Thymus (tissue), 11 donors: ENCODE results near the gene BCL7C. TPM values are rescaled to one million over a fixed set of nuclear protein-coding genes. Genes with fewer than 3 reads are reported as not detected.

ENCODE experiments used
- DNase-seq, 9 donors: peaks; one replicate each; pipeline ENCODE4 v3.0.0-alpha.2; 2013; ENCODE audit warnings: low spot score in 9 of 9, low read depth in 6 of 9, missing footprints in 1 of 9
- H3K27ac ChIP-seq, 2 donors: one replicate each; pipeline ENCODE4 v1.5.1; 2013; ENCODE audit warnings: control low read depth in 1 of 2, low read depth in 1 of 2, low read length in 1 of 2, mild to moderate bottlenecking in 1 of 2, moderate library complexity in 1 of 2
- H3K27me3 ChIP-seq, 2 donors: one replicate each; pipeline ENCODE4 v1.5.1; 2013; ENCODE audit warnings: low read length in 1 of 2; ENCODE audit not compliant: control insufficient read depth in 2 of 2, insufficient read depth in 1 of 2
- H3K36me3 ChIP-seq, 2 donors: one replicate each; pipeline ENCODE4 v1.5.1; 2013; ENCODE audit warnings: low read length in 1 of 2, mild to moderate bottlenecking in 1 of 2, moderate library complexity in 1 of 2; ENCODE audit not compliant: control insufficient read depth in 2 of 2, insufficient read depth in 2 of 2
- H3K4me1 ChIP-seq, 2 donors: one replicate each; pipeline ENCODE4 v1.5.1; 2013; ENCODE audit warnings: low read length in 2 of 2; ENCODE audit not compliant: control insufficient read depth in 2 of 2, insufficient read depth in 2 of 2
- H3K4me3 ChIP-seq, 2 donors: one replicate each; pipeline ENCODE4 v1.5.1; 2013; ENCODE audit warnings: low read length in 2 of 2, control low read depth in 1 of 2, mild to moderate bottlenecking in 1 of 2
- H3K9me3 ChIP-seq, 2 donors: one replicate each; pipeline ENCODE4 v1.5.1; 2013; ENCODE audit warnings: low read length in 1 of 2, mild to moderate bottlenecking in 1 of 2; ENCODE audit not compliant: control insufficient read depth in 2 of 2, insufficient read depth in 1 of 2
- WGBS: extraction: QIAGEN DNeasy Blood & Tissue Kit; methylation state at CpG from one replicate; pipeline ENCODE4 v1.1.7; 2013; 5-methylcytosine and 5-hydroxymethylcytosine counted together
- polyA plus RNA-seq: library from polyadenylated mRNA; stranded (reverse); fragments of 200-250 nt; gene quantifications from one replicate; pipeline ENCODE4 v1.2.3, GENCODE V29; 2013
- total RNA-seq: library from RNA; stranded (reverse); fragments of 120-200 nt; gene quantifications from one replicate; pipeline ENCODE4 v1.2.4, GENCODE V29; 2013
- donor health status: healthy.

The BCL7C gene
- total and polyA plus RNA-seq, 2 donors: 26.7 to 29.2 TPM

- DNase-seq: no peak
- Histone ChIP-seq H3K4me3 (peak overlapping the region; percentile 65 to 75), H3K4me1 (peaks cover 0 to 46% of the 10 kb centered on the region in 2 donors), H3K27ac (no peak overlapping the region), H3K9me3 (peaks cover 0 to 3% of the 10 kb centered on the region in 2 donors), H3K36me3 (peaks cover 10 to 11% of the 10 kb centered on the region in 2 donors), H3K27me3 (no peaks in the 10 kb centered on the region)
- WGBS: 6% methylated on average over 53 of the region's 53 CpGs
These were observed 30.4 kb upstream of the BCL7C start for GRCh38 chr16:30924076-30924912.

- H3K27ac ChIP-seq: peak within 1 kb of the TSS; percentile 91 to 94
- H3K4me1 ChIP-seq: peaks cover 0 to 46% of the 10 kb centered on the region in 2 donors
- H3K4me3 ChIP-seq: peak within 1 kb of the TSS; percentile 65 to 75
- under 1% methylated on average over 31 of the region's 31 CpGs for WGBS
- DNase-seq: peak in 1 of 9 donors; percentile 51
- H3K27me3 ChIP-seq: no peaks in the 10 kb centered on the region
- H3K9me3 ChIP-seq: peaks cover 0 to 3% of the 10 kb centered on the region in 2 donors
- H3K36me3 ChIP-seq: peaks cover 7 to 11% of the 10 kb centered on the region in 2 donors
These were observed 29.7 kb upstream of the BCL7C start, which contains the start of gene FBXL19 for GRCh38 chr16:30923554-30924075. TSS of gene FBXL19 (plus strand) at chr16:30923572. CDS start at chr16:30925755, 2,183 bp downstream.

- Histone ChIP-seq H3K27ac (peak overlapping the region; percentile 91 to 94), H3K36me3 (peaks cover 3 to 7% of the 10 kb centered on the region in 2 donors), H3K9me3 (peaks cover 0 to 3% of the 10 kb centered on the region in 2 donors), H3K4me3 (peak overlapping the region; percentile 65 to 75), H3K4me1 (peaks cover 0 to 46% of the 10 kb centered on the region in 2 donors), H3K27me3 (no peaks in the 10 kb centered on the region)
- WGBS: under 1% methylated on average over 32 of the region's 33 CpGs
- peak; percentile 96 to 99 (median 97) for DNase-seq
These were observed 29.2 kb upstream of the BCL7C start for GRCh38 chr16:30922960-30923535.

GRCh38 chr16:30922420-30922959 is 28.6 kb upstream of the BCL7C start:
- H3K4me1 ChIP-seq: peaks cover 0 to 41% of the 10 kb centered on the region in 2 donors
- peak overlapping the region; percentile 65 to 75 for H3K4me3 ChIP-seq
- no peaks in the 10 kb centered on the region for H3K27me3 ChIP-seq
- H3K9me3 ChIP-seq: peaks cover 0 to 3% of the 10 kb centered on the region in 2 donors
- H3K27ac ChIP-seq: peak overlapping the region; percentile 91 to 94
- DNase-seq: peak in 8 of 9 donors; percentile 97 to 100 (median 99)
- whole genome bisulfite sequencing: under 1% methylated on average over 42 of the region's 42 CpGs
- peaks cover 3 to 7% of the 10 kb centered on the region in 2 donors for H3K36me3 ChIP-seq

GRCh38 chr16:30921748-30922419 is 28.0 kb upstream of the BCL7C start:
- H3K4me3 ChIP-seq: peak overlapping the region; percentile 60 to 75
- H3K27ac ChIP-seq: peak overlapping the region; percentile 81 to 88
- WGBS: under 1% methylated on average over 37 of the region's 37 CpGs
- peaks cover 2% of the 10 kb centered on the region in 2 donors for H3K36me3 ChIP-seq
- peaks cover 0 to 3% of the 10 kb centered on the region in 2 donors for H3K9me3 ChIP-seq
- no peaks in the 10 kb centered on the region for H3K27me3 ChIP-seq
- peaks cover 0 to 35% of the 10 kb centered on the region in 2 donors for H3K4me1 ChIP-seq
- peak; percentile 76 to 95 (median 87) for DNase-seq

- peaks cover 0 to 30% of the 10 kb centered on the region in 2 donors for H3K4me1 ChIP-seq
- DNase-seq: no peak
- peak overlapping the region; percentile 60 to 75 for H3K4me3 ChIP-seq
- 40% methylated on average over 6 of the region's 6 CpGs for WGBS
- peak overlapping the region in 1 of 2 donors; percentile 88 for H3K27ac ChIP-seq
- no peaks in the 10 kb centered on the region for H3K27me3 ChIP-seq
- H3K36me3 ChIP-seq: peaks cover 0 to 2% of the 10 kb centered on the region in 2 donors
- peaks cover 0 to 3% of the 10 kb centered on the region in 2 donors for H3K9me3 ChIP-seq
These were observed 27.5 kb upstream of the BCL7C start for GRCh38 chr16:30921459-30921747.

GRCh38 chr16:30920891-30921290 is 27.0 kb upstream of the BCL7C start:
- Histone ChIP-seq H3K36me3 (peaks cover 0 to 2% of the 10 kb centered on the region in 2 donors), H3K9me3 (peaks cover 0 to 3% of the 10 kb centered on the region in 2 donors), H3K27me3 (no peaks in the 10 kb centered on the region), H3K27ac (no peak overlapping the region), H3K4me1 (peaks cover 0 to 25% of the 10 kb centered on the region in 2 donors), H3K4me3 (no peak overlapping the region)
- DNase-seq: no peak
- WGBS: 85% methylated on average over 2 of the region's 2 CpGs

GRCh38 chr16:30918614-30919013 is 24.7 kb upstream of the BCL7C start:
- Histone ChIP-seq H3K4me1 (peaks cover 0 to 11% of the 10 kb centered on the region in 2 donors), H3K9me3 (peaks cover 0 to 3% of the 10 kb centered on the region in 2 donors), H3K27me3 (no peaks in the 10 kb centered on the region), H3K36me3 (no peaks in the 10 kb centered on the region), H3K4me3 (no peak overlapping the region), H3K27ac (no peak overlapping the region)
- no peak for DNase-seq
- 97% methylated on average over 1 of the region's 1 CpG for WGBS
